Glutamatergic neuron (in vitro differentiated cells): ENCODE measurements around the gene CPSF4L. TPM values are rescaled to one million over a fixed set of nuclear protein-coding genes. Genes with fewer than 3 reads are reported as not detected.
A peak's percentile ranks its signal among the peaks of the same experiment; 100 is the strongest.

ENCODE experiments used
- DNase-seq: peaks from one replicate; pipeline ENCODE4 v3.0.0; 2022
- H3K27ac Mint-ChIP-seq: one replicate; pipeline ENCODE4 v1.8.0; 2020; ENCODE audit warnings: mild to moderate bottlenecking, mixed read lengths, inconsistent platforms; ENCODE audit not compliant: unreplicated experiment
- H3K27me3 Mint-ChIP-seq: one replicate; pipeline ENCODE4 v1.8.0; 2020; ENCODE audit warnings: mild to moderate bottlenecking, moderate library complexity, mixed read lengths, inconsistent platforms; ENCODE audit not compliant: unreplicated experiment
- H3K36me3 Mint-ChIP-seq: one replicate; pipeline ENCODE4 v1.8.0; 2020; ENCODE audit warnings: mild to moderate bottlenecking, mixed read lengths, inconsistent platforms; ENCODE audit not compliant: unreplicated experiment
- H3K4me1 Mint-ChIP-seq: one replicate; pipeline ENCODE4 v1.8.0; 2020; ENCODE audit warnings: mild to moderate bottlenecking, low read depth, mixed read lengths, inconsistent platforms; ENCODE audit not compliant: unreplicated experiment
- H3K4me3 Mint-ChIP-seq: one replicate; pipeline ENCODE4 v1.8.0; 2020; ENCODE audit warnings: mild to moderate bottlenecking, mixed read lengths, inconsistent platforms; ENCODE audit not compliant: unreplicated experiment
- H3K9me3 Mint-ChIP-seq: one replicate; pipeline ENCODE4 v1.8.0; 2020; ENCODE audit warnings: mild to moderate bottlenecking, moderate library complexity, mixed read lengths, inconsistent platforms; ENCODE audit not compliant: unreplicated experiment
- CTCF ChIP-seq: fragments of 200-600 bp; sonication (generic); IDR thresholded peaks from one replicate; pipeline ENCODE4 v1.5.0; 2021; ENCODE audit not compliant: partially characterized antibody, unreplicated experiment
- total RNA-seq: library from RNA; stranded (reverse); fragmentation: NEBNext Ultra II Directional; extraction: Animal tissue kit (Norgen Biotek cat#: 25700); gene quantifications from one replicate; pipeline ENCODE4 v1.2.1, GENCODE V29; 2021; ENCODE audit not compliant: unreplicated experiment

The CPSF4L gene
- total RNA-seq, 1 donor from 2014 or later, result 0.44 TPM

- no peak for TF ChIP-seq CTCF
Measured at GRCh38 chr17:73288534-73289302, 27.0 kb upstream of the CPSF4L start.

GRCh38 chr17:73286863-73287296 lies 25.2 kb upstream of the CPSF4L start:
- H3K4me3 Mint-ChIP-seq, result no peak overlapping the region
- no peak for DNase-seq
- TF ChIP-seq CTCF, result no peak
- H3K4me1 Mint-ChIP-seq, result peaks cover 51% of the 10 kb centered on the region
- H3K27ac Mint-ChIP-seq, result no peak overlapping the region
- no peaks in the 10 kb centered on the region for H3K36me3 Mint-ChIP-seq
- H3K9me3 Mint-ChIP-seq, result peaks cover 14% of the 10 kb centered on the region
- H3K27me3 Mint-ChIP-seq, result peaks cover 18% of the 10 kb centered on the region

More at GRCh38 chr17:73288534-73289302, 27.0 kb upstream of the CPSF4L start:
- H3K9me3 Mint-ChIP-seq, result peaks cover 7% of the 10 kb centered on the region
- H3K27me3 Mint-ChIP-seq, result peaks cover 18% of the 10 kb centered on the region
- H3K4me3 Mint-ChIP-seq, result no peak overlapping the region
- H3K27ac Mint-ChIP-seq, result no peak overlapping the region
- peaks cover 42% of the 10 kb centered on the region for H3K4me1 Mint-ChIP-seq
- no peak for DNase-seq
- H3K36me3 Mint-ChIP-seq, result no peaks in the 10 kb centered on the region

GRCh38 chr17:73285916-73286862 lies 24.5 kb upstream of the CPSF4L start:
- Mint-ChIP-seq H3K4me3 (no peak overlapping the region), H3K9me3 (peaks cover 17% of the 10 kb centered on the region), H3K4me1 (peaks cover 54% of the 10 kb centered on the region), H3K27ac (peak overlapping the region; percentile 11), H3K27me3 (peaks cover 18% of the 10 kb centered on the region), H3K36me3 (no peaks in the 10 kb centered on the region)
- TF ChIP-seq CTCF, result no peak
- DNase-seq, result no peak

DNA sequence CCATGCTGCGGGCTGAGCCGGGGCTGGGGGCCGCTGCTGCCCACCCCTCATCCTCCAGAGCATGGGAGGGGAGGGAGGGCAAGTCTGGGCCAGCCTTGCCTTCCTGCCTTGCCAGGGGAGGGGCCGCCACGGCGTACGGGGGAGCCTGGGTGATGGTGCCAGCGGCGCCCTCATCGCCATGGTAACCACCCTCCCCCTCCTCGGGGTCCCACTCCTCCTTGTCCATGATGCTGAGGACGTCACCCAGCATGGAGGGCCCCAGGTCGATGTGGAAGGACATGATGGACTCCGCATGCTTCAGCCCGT lies 23.9 kb upstream of the CPSF4L start:
- no peak for DNase-seq
- Mint-ChIP-seq H3K4me3 (no peak overlapping the region), H3K4me1 (peaks cover 54% of the 10 kb centered on the region), H3K9me3 (peaks cover 17% of the 10 kb centered on the region), H3K36me3 (no peaks in the 10 kb centered on the region), H3K27ac (no peak overlapping the region), H3K27me3 (peaks cover 18% of the 10 kb centered on the region)
- no peak for TF ChIP-seq CTCF
